Stimulated activated CD8-positive, alpha-beta memory T cell treated with anti-CD3 and anti-CD28 coated beads, Interleukin-2, amount 100 ng/mL, for 48 hours (primary cell): ENCODE data around the gene THEMIS2.

Experiments used
- DNase-seq, 2 donors: peaks; one replicate each; pipeline ENCODE4 v3.0.0-alpha.2; 2020; ENCODE audit warnings: low read depth in 2 of 2

THEMIS2 gene

GRCh38 chr1:27885621-27886352 is 13.4 kb downstream of the THEMIS2 start:
- DNase-seq, result no peak

GRCh38 chr1:27886353-27886679 is 14.0 kb downstream of the THEMIS2 start:
- DNase-seq, result no peak

- DNase-seq, result no peak
Measured at GRCh38 chr1:27886744-27887143, 14.4 kb downstream of the THEMIS2 start.

GRCh38 chr1:27887215-27888021 is 15.1 kb downstream of the THEMIS2 start:
- DNase-seq, result no peak

- no peak for DNase-seq
Measured at GRCh38 chr1:27889506-27889905, 17.2 kb downstream of the THEMIS2 start.

- no peak for DNase-seq
Measured at GRCh38 chr1:27891196-27891889, 19.0 kb downstream of the THEMIS2 start.

GRCh38 chr1:27894521-27894920 is 22.2 kb downstream of the THEMIS2 start:
- no peak for DNase-seq

GRCh38 chr1:27906759-27907158 is 34.4 kb downstream of the THEMIS2 start:
- DNase-seq, result no peak

GRCh38 chr1:27912429-27912828 is 40.1 kb downstream of the THEMIS2 start:
- no peak for DNase-seq

- DNase-seq, result no peak
Measured at GRCh38 chr1:27915082-27915575, 42.8 kb downstream of the THEMIS2 start.

GRCh38 chr1:27922272-27922671 is 49.9 kb downstream of the THEMIS2 start:
- DNase-seq, result no peak

- no peak for DNase-seq
Measured at GRCh38 chr1:27928216-27928954, 56.0 kb downstream of the THEMIS2 start.

- DNase-seq, result no peak
Measured at GRCh38 chr1:27931184-27931583, 58.8 kb downstream of the THEMIS2 start.

GRCh38 chr1:27931759-27932158 is 59.4 kb downstream of the THEMIS2 start:
- no peak for DNase-seq

- no peak for DNase-seq
Measured at GRCh38 chr1:27934818-27935549, 62.6 kb downstream of the THEMIS2 start, which contains the start of gene SMPDL3B. Gene SMPDL3B, plus strand, starts transcription at chr1:27935000. Its CDS starts 184 bp downstream, at chr1:27935184.

GRCh38 chr1:27935721-27936120 is 63.4 kb downstream of the THEMIS2 start:
- no peak for DNase-seq
